ENCODE measurements around the gene VTN.
"Not testable (repeated sequence)": the region's sequence is repeated elsewhere in the genome, so short reads cannot be mapped to it uniquely, and the experiment has no call there.

The VTN gene

DNA sequence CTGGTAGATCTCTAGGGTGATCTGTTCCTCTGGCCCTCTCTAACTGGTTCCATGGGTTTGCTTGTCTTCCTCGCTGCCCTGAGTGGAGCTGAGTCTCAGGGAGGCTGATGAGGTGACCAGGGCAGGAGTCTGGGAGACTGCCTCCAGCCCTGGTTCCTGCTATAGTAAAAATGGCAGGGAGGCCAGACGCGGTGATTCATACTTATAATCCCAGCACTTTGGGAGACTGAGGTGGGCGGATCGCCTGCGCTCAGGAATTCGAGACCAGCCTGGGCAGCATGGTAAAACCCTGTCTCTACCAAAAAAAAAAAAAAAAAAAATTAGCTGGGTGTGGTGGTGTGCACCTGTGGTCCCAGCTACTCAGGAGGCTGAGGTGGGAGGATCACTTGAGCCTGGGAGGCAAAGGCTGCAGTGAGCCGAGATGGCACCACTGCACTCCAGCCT lies 31.3 kb downstream of the VTN start:
- not testable (repeated sequence) for DNase-seq

DNA sequence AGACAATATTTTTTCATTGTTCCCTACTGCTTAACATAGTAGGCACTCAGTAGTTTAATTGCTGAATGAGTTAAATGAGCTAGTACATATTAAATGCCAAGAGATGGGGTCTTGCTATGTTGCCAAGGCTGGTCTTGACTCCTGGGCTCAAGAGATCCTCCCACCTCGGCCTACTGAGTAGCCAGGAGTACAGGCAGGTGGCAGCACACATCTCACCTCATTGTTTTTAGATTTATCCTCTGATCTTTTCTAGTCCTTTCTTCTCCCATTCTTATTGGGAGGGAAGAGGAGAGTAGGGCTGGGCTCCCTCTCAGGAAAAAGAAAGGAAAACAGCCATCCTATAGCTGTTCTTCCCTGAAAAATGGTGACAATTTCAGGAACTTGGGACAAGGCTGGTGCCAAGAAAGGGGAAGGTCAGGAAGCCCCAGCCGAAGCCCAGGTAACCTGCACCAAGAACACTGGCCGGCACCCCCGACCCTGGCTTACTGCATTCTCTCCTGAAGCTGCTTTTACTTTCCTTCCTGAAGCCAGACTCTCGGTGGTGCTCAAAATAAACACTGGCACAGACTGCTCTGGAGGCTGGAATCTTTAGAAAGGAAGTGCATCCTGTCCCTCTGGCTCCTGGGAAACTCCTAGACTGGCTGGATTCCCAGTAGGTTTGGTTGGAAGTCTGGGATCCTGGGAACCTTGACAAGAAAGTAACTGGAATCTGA lies 31.9 kb downstream of the VTN start:
- DNase-seq: no peak

DNA sequence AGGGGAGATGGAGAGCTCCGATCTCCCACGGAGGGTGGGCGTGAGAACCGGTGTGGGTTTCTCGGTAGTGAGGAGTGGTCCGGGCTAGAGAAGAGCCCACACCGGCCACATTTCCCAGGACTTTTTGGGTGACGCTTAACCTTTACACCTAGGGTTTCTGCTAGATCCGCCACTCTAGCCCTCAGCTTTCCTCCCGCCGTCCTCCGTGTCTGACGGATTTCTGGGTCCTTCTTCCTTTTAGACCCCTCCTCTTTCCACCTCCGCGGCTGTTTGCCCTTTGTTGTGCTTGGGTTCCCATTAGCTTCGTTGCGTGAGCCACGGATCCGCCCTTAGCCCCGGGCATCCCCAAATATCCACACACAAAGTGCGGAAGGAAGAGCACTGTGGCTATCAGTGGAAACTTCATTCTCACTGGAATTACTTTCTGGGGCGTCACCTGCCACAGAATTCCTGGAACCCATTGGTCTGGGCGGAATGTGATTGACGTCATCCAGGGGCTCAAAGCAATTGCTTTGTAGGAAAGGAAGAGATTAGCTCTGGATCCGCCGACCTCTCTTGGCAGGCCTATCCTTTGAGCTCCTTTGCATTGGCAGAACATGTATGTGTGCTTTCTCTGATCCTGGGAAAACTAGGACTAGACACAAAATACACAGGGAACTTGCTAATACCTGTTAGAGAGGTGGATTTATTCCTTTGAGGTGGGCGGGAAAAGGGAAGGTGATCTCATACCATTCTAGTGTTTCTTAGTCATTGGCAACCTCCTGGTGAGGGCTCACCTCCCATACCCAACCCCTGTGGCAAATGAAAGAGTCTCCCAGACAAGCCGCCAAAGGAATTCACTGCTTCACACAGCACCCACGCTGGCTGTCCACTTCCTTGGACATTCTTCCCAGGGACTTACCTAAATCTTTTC lies 33.9 kb downstream of the VTN start:
- DNase-seq: peak in 1 of 2 experiments; percentile 33

DNA sequence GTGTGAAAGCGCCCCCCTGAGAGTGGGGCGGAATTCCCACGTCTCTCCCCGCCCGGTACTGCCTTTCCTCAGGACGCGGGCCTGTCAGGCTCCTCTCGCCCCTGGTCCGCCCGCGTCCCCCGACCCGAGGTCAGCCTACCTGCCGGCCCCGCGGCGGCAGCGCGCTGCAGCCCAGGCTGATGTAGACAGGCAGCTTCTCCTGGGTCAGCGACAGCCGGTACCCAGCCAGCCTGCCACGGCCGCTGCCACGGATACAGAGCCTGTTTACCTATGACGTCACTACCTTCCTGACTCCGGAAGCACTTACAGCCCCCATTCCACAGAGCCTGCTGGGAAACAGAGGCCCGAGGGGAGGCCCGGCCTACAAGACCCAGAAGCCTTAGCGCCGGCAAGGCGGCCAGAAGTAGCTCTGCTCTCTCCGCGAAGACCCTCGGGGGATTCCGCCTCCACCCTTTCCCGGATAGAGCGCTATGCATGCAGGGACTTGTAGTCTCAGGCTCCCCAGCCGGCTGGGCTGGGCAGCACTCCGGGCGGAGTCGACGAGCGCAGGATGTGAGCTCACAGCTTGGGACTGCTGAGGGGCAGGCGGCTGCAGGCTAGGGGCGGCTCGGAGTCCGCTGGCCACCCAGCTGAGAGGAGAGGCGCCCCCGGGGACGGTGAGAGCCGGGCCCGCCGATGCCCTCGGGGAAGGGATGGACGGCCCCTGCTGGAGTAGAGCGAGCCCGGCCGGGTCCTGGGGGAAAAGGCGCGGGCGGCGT lies 34.7 kb downstream of the VTN start, which contains the start of the genes IFT20 and TNFAIP1:
Gene IFT20, minus strand, starts transcription at position 272 of the 758 bp plus-strand sequence. CDS start 3,487 bp downstream, outside the sequence.
Gene TNFAIP1, plus strand, starts transcription at position 561 of the 758 bp plus-strand sequence. CDS start 3,761 bp downstream, outside the sequence.
- DNase-seq: peak; percentile 94 to 98

DNA sequence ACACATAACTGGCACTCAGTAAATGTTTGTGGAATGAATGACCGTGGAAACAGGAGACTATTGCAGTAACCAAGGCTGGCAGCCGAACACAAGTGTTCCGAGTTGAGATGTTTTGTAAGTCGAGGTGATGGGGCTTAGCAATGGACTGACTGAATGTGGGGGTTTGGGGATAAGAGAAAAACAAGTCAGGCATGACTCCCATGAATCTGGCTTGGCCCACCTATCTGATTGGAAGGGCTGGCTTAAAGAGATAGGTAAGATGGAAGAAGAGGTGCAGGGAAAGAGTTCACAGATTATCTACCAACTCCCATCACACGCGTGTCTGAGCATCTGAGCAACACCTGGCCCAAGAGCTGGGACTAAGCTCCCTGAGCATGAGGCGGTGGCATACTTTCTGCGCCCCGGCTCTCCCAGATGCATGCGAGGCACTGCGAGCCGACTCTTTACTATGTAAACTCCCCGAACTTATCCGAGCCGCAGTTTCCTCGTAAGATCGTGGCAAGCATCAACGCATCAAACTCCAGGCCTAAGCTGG lies 35.4 kb downstream of the VTN start:
- DNase-seq: no peak

DNA sequence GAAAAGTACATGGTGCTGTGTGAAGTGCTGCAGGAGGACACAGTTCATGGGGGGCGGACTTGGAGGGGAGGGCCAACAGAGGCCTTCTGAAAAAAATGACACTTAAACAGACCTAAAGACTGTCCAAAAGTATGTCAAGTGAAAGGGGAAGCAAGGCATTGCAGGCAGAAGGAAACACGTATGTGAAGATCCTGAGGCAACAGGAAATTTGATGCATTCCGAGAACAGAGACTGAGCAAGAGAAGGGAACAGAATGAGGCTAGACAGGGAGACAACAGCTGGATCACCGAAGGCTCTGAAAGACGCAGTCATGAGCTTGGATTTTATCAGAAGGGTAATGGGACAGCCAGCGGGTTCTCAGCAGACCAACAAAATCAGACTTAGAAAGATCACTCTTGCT lies 35.9 kb downstream of the VTN start:
- DNase-seq: no peak

DNA sequence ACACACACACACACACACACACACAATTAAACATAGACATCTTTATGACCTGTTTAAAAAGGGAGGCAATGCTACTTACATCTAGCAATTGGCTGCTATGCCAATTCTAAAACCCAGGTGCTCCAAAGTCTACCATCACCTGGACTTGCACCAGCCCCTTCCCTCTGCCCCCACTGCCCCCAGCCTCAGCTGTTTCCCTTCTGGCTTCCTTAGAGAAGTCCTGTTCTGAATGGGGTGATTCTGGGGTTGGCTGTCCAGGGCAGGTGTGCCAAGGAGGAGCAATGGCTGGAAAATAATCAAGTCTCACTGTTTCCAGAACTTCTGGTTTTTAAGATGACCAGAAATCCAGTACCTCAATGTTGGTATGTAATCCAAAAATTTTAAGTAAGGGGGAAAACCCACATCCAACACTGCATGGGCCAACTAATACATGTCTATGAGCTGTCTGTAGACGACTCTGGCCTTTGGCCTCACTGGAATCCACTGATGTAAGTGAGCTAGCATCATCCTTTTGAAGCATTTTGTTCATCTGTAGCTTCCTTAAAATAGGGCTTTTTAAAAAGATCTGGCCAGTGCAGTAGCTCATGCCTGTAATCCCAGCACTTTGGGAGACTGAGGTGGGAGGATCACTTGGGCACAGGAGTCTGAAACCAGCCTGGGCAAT lies 36.9 kb downstream of the VTN start:
- no peak for DNase-seq

DNA sequence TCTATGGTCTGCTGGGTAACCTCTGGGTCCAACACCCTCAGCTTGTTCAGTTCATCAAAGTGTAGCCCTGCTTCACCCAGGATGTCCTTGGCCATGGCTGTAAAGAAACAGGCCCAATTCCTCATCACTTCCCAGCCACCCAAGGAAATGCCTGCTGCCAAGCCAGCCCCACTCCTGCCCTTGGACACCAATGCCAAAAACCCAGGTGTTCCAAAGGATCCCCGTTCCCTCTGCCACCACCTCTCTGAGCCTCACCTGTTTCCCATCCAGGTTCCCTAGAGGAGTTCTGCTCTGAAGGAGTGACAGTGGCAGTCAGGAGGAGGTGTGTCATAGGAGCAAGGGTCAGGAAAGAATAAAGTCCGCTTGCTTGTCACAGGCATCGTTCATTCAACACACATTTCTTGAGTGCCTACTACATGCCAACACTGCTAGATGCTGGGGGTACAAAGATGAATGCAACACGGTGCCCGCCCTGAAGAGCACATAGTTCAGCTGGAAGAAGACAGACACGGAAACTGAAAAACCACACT lies 38.2 kb downstream of the VTN start:
- no peak for DNase-seq

DNA sequence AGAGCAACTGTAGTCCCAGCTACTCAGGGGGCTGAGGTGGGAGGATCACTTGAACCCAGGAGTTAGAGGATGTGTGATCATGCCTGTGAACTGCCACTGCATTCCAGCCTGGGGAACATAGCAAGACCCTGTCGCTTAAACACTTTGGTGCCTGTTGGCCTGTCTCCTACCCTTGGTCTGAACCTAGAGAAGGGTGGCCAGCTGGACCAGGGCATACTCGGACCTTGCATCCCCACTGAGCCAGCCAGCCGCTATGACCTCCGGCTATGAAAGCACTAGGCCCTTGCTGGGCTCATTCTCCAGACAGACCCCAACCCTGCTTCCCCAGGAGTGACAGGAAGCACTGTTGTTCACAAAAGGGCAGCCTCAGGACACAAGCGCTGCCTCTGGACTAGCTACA lies 39.4 kb downstream of the VTN start:
- DNase-seq: no peak

DNA sequence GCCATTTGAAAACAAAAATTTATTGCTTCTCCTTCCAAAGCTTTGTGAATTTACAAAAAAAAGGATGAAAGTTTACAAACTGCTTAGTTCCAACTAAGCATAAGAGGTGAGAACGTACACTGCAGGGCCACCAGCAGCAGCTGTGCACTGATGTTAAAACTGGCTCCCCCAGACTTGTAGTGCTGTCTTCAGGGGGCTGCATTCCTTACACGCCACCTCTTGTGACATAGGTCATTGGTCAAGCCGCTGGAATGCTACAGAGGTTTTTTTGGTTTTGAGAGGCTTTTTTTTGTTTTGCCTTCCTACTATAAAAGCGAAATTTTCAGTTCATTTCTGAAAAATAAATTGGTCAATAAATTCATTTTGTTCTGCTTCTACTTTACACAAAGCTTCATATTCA lies 41.8 kb downstream of the VTN start:
- no peak for DNase-seq

DNA sequence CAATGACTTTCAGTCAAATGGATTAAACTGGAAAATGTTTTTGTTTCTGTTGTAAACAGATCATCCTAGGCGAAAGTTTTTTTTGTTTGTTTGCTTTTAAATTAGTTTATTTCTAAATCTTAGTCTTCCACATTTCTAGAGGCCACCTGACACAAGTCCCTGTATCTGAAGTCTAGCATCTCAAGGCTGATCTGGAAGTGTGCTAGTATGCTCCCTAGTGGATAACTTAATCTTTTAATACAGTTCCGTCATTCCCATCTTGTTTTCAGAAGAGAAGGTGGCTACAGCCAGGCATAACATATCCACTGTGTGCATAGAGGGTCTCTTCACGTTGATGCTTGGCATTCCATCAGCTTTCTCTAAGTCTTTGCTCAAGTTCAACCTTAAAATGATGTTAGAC lies 42.4 kb downstream of the VTN start:
- DNase-seq: no peak

DNA sequence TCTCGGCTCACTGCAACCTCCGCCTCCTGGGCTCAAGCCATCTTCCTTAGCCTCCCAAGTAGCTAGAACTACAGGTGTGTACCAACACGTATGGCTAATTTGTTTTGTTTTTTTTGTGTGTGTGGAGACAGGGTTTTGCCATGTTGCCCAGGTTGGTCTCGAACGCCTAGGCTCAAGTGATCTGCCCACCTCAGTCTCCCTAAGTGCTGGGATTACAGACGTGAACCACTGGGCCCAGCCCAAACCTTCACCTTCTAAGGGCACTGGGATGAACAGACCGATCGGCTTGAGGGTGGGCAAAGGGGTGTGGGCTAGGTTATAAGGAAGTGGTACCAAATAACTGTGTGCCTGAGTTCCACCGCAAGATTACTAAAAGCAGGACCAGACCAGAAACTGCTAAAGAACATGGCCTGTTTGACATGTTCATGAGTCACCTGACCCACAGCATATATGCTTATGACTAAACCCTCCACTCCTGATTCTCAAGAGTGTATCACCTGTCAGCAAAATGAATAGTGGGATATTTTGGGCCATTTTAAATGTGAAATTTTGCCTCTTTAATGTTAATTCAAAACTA lies 43.0 kb downstream of the VTN start:
- peak; percentile 32 to 41 for DNase-seq

DNA sequence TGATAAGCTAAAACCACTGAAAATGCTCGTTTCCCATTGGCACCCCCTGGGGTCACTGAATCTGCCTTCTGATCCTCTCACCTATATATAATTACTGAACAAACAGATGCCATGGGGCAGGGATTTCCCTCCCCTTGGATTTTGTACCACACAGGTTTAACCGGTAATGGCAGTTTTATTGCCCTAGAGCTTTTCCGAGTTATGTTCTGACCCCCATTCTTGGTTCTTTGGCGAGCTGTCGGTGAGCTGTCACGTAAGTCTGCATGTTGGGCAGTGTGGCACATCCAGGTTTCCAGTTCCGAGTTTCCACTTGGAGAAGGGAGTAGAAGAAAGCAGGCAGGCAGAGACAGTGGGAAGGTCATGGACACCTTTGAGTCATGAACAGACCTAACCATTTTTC lies 44.0 kb downstream of the VTN start:
- no peak for DNase-seq

DNA sequence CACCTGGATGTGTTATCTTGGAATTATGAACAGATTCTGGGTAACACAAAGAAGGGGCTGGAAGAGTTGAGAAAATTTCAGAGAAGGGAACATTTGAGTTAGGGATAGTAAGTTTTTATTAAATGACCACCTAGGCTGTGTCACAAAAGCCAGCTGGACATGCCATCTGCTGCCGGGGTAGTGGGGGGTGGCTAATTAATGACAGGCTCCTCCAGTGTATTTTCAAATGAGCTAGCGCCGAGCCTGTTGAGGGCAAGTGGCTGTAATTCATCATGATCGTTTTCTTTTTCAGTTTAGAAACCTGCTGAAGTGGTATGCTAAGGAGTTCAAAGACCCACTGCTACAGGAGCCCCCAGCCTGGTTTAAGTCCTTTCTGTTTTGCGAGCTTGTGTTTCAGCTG lies 44.9 kb downstream of the VTN start:
- DNase-seq: no peak

DNA sequence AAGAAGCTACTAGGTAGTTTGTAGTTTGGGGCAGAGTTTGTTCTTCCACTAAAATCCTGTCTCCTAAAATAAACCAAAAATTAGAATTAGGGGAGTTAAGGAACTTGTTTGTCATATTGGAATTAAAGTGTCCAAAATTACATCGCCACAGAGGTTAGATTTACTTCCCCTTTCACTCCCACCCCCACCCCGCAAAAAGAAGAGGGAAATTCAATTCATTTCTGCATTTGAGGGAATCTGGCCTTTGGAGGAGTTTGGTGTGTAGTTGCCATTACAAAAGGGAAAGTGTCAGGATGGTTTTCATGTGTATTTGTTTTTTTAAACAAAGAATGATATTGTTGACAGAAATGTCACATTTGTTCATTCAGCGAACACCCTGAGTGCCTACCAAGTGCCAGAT lies 45.3 kb downstream of the VTN start:
- DNase-seq: no peak

DNA sequence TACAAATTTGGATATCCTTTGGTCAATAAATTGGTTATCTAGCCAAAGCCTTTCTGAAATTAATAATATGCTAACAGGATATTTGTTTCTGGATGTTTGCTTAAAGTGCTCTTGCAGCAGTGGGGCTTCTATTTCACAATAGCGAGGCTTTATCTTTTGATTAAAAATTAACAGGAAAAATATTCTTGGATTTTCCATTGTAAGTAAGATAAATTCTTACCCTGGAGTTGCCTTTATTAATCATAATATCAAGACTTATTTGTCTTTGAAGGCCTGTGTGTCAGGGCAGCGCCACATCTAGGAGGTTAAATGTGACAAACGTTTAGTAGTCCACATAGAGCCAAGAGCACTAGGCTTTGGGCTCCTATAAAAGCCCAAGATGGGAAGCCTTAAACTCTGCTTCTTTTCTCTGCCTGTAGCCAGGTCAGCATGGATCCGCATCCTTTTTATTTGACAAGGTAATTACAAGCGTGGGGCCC lies 45.8 kb downstream of the VTN start:
- no peak for DNase-seq

DNA sequence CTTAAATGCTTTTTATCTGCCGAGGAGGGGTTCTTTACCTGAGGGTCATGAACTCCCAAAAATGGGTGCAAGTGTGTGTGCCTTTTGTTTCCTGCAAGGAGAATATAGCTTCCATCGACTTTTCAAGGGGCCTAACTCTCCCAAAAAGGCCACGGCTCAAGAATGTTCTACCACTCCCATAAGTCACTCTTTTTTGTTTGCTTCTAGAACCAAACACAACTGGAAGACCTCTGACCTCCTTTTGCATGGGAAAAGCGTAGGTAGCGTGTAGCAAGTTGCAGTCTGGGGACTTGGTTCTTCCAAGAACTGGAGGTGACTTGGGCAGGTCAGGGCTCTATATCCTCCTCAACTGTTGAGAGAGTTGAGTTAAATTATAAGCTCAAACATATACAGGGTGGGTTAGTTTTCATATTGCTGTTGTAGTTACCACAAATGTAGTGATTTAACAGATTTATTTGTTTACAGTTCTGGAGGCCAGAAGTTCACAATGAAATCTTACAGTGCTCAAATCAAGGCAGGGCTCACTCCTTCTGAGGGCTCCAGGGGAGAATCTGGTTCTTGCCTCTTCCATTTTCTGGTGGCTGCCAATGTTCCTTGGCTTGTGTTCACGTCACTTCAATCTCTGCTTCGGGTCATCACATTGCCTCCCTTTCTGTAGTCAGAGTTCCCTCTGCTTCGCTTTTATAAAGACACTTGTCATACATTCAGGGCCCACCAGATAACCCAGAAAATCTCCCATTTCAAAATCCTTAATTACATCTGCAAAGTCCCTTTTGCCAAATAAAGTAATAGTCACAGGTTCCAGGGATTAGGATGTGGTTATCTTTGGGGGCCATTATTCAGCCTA lies 49.7 kb downstream of the VTN start:
- no peak for DNase-seq

DNA sequence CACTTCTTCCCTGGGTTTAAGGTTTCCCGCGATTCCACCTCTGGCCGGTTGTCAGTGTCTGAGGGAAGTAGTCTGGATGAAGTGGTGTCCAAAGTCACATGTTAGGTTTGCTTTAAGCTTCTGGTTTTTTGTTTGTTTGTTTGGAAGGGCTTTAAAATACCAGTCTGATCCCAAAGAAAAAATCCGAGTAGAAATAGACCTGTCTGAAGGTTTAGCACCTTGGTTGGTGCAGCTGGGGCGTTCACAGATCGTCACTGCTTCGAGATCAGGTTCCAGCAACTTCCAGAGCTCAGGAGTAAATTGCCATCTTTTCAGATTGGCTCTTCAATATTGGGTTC lies 50.5 kb downstream of the VTN start:
- no peak for DNase-seq

DNA sequence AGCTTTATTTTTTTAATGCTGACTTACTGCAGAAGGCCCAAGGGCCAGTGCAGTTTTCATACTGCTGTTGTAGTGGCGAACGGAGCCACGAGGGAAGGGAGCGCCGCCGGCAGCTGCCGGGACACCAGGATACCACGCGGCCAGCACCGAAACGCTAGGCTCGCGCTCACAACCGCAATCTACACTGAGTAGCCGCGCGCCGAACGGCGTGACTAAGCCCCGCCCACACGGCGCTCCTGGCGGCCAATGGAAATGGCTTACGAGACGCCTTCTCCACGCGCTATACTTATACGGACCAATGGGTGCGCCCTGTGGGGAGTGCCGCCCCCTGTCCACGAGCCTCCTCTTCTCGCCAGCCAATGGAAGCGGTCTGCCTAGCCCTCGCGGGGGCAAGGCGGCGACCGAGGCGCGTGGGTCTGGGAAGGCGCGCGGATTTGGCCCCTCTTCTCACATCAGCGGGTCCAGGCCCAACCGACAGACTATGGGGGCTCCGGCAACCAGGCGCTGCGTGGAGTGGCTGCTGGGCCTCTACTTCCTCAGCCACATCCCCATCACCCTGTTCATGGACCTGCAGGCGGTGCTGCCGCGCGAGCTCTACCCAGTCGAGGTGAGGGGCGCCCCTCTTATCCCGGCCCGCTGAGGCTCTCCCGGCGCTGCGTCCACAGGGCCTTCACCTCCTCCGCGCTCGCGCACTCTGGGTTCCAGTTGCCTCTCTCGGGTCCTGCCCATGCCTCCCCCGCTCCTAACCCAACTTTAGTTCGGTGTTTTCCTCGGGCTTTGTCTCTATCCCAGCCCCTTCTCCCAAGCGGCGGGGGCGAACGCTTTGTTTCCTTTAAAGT lies 51.1 kb downstream of the VTN start, which contains the start of gene TMEM97:
Gene TMEM97, plus strand, starts transcription at position 442 of the 839 bp plus-strand sequence. Its CDS starts 40 bp downstream, at position 482.
- peak; percentile 97 to 98 for DNase-seq
